CD4-positive, CD25-positive, alpha-beta regulatory T cell (primary cell): ENCODE results near the gene AVP. TPM values are rescaled to one million over a fixed set of nuclear protein-coding genes. Genes with fewer than 3 reads are reported as not detected.
"Not testable (repeated sequence)": the region's sequence is repeated elsewhere in the genome, so short reads cannot be mapped to it uniquely, and the experiment has no call there.

ENCODE experiments used
- ATAC-seq, 2 donors: fragments of 150-1000 bp; cut with Tn5 transposase; one replicate each; pipeline ENCODE4 v1.10.0; 2021; ENCODE audit warnings: low read depth in 2 of 2, moderate number of reproducible peaks in 2 of 2, moderate library complexity in 1 of 2
- DNase-seq, 3 donors: peaks; one replicate each; pipeline versions ENCODE4 v3.0.0 to v3.0.0-alpha.2; 2012 to 2022; ENCODE audit warnings: mixed read lengths in 1 of 3
- H3K27ac ChIP-seq: one replicate; pipeline ENCODE4 v1.7.0; 2013; ENCODE audit warnings: mild to moderate bottlenecking, low read length; ENCODE audit not compliant: insufficient read depth, poor library complexity, severe bottlenecking
- H3K27me3 ChIP-seq: one replicate; pipeline ENCODE4 v1.7.0; 2013; ENCODE audit warnings: low read length; ENCODE audit not compliant: control insufficient read depth, insufficient read depth
- H3K36me3 ChIP-seq: one replicate; pipeline ENCODE4 v1.7.0; 2013; ENCODE audit warnings: mild to moderate bottlenecking, low read length, moderate library complexity; ENCODE audit not compliant: control insufficient read depth, insufficient read depth
- H3K4me1 ChIP-seq: 2 replicates; pipeline ENCODE4 v1.7.0; 2013; ENCODE audit warnings: mild to moderate bottlenecking, low read length; ENCODE audit not compliant: insufficient read depth, control insufficient read depth, poor library complexity, severe bottlenecking
- H3K4me3 ChIP-seq: one replicate; pipeline ENCODE4 v1.7.0; 2013; ENCODE audit warnings: low read depth, mild to moderate bottlenecking, low read length, moderate library complexity
- H3K9me3 ChIP-seq, 2 experiments: 1 replicate in 1 of 2; 2 replicates in 1 of 2; pipeline ENCODE4 v1.7.0; 2013; ENCODE audit warnings: low read length in 2 of 2, mild to moderate bottlenecking in 1 of 2, moderate library complexity in 1 of 2; ENCODE audit not compliant: control insufficient read depth in 2 of 2
- H3K27ac Mint-ChIP-seq, 3 donors: one replicate each; pipeline ENCODE4 v1.8.0; 2020 to 2022; ENCODE audit warnings: mild to moderate bottlenecking in 3 of 3, mixed read lengths in 3 of 3, moderate library complexity in 2 of 3
- H3K27me3 Mint-ChIP-seq: one replicate; pipeline ENCODE4 v1.8.0; 2022; ENCODE audit warnings: mild to moderate bottlenecking, mixed read lengths
- H3K36me3 Mint-ChIP-seq: one replicate; pipeline ENCODE4 v1.8.0; 2020; ENCODE audit warnings: mixed read lengths
- H3K4me1 Mint-ChIP-seq, 4 donors: one replicate each; pipeline ENCODE4 v1.8.0; 2020 to 2022; ENCODE audit warnings: mixed read lengths in 4 of 4, mild to moderate bottlenecking in 1 of 4
- H3K4me3 Mint-ChIP-seq, 4 donors: one replicate each; pipeline ENCODE4 v1.8.0; 2020 to 2022; ENCODE audit warnings: mild to moderate bottlenecking in 4 of 4, mixed read lengths in 4 of 4, moderate library complexity in 3 of 4
- H3K9me3 Mint-ChIP-seq, 7 donors: one replicate each; pipeline ENCODE4 v1.8.0; 2020 to 2022; ENCODE audit warnings: mixed read lengths in 7 of 7, mild to moderate bottlenecking in 3 of 7, moderate library complexity in 2 of 7
- polyA plus RNA-seq, 4 donors: library from polyadenylated mRNA; unstranded; fragments of 300-500 nt; fragmentation: Illumina TruSeq; gene quantifications; one replicate each; pipeline ENCODE4 v1.2.3, GENCODE V29; 2021
- total RNA-seq: library from RNA; stranded (reverse); gene quantifications from one replicate; pipeline ENCODE4 v1.2.3, GENCODE V29; 2022

AVP gene
- total and polyA plus RNA-seq, 5 donors from 2014 or later: 1.4 TPM; not detected in 4

- H3K27me3 ChIP-seq, H3K27ac Mint-ChIP-seq, H3K36me3 ChIP-seq, H3K4me3 ChIP-seq, DNase-seq, H3K9me3 ChIP-seq, H3K27ac ChIP-seq, H3K36me3 Mint-ChIP-seq, H3K9me3 Mint-ChIP-seq, ATAC-seq: not testable (repeated sequence)
- peaks cover 48% of the 10 kb centered on the region for H3K27me3 Mint-ChIP-seq
- H3K4me3 Mint-ChIP-seq: peak overlapping the region in 2 of 4 donors; percentile 17 to 26
- H3K4me1 ChIP-seq: peaks cover 19% of the 10 kb centered on the region
- H3K4me1 Mint-ChIP-seq: peaks cover 5 to 37% (median 12%) of the 10 kb centered on the region in 4 donors
These were observed 9.2 kb downstream of the AVP start for GRCh38 chr20:3075315-3075714.

- H3K4me1 ChIP-seq: peaks cover 19% of the 10 kb centered on the region
- no peak overlapping the region for H3K27ac ChIP-seq
- Mint-ChIP-seq H3K27ac (no peak overlapping the region), H3K27me3 (peaks cover 43% of the 10 kb centered on the region), H3K36me3 (no peaks in the 10 kb centered on the region), H3K9me3 (peaks cover 0 to 2% (median 1%) of the 10 kb centered on the region in 7 donors), H3K4me3 (no peak overlapping the region), H3K4me1 (peaks cover 5 to 37% (median 12%) of the 10 kb centered on the region in 4 donors)
- H3K27me3 ChIP-seq: peaks cover 4% of the 10 kb centered on the region
- H3K36me3 ChIP-seq: no peaks in the 10 kb centered on the region
- H3K9me3 ChIP-seq: no peaks in the 10 kb centered on the region
- no peak overlapping the region for H3K4me3 ChIP-seq
- ATAC-seq: no peak
- no peak for DNase-seq
These were observed 9.7 kb downstream of the AVP start for GRCh38 chr20:3074812-3075211.

- not testable (repeated sequence) for H3K27me3 ChIP-seq, H3K36me3 Mint-ChIP-seq, H3K27ac ChIP-seq, H3K4me3 ChIP-seq, DNase-seq, H3K36me3 ChIP-seq, H3K9me3 Mint-ChIP-seq, ATAC-seq, H3K9me3 ChIP-seq
- Mint-ChIP-seq H3K4me3 (peak overlapping the region; percentile 52 to 93 (median 68)), H3K27me3 (peaks cover 28% of the 10 kb centered on the region), H3K27ac (peak overlapping the region in 2 of 3 donors; percentile 20 to 79), H3K4me1 (peaks cover 5 to 45% (median 14%) of the 10 kb centered on the region in 4 donors)
- H3K4me1 ChIP-seq: peaks cover 19% of the 10 kb centered on the region
These were observed 11.3 kb downstream of the AVP start for GRCh38 chr20:3073251-3073643.

- Histone ChIP-seq H3K27ac (peak overlapping the region; percentile 55), H3K36me3 (no peaks in the 10 kb centered on the region), H3K4me3 (no peak overlapping the region), H3K9me3 (no peaks in the 10 kb centered on the region), H3K4me1 (peaks cover 19% of the 10 kb centered on the region), H3K27me3 (peaks cover under 1% of the 10 kb centered on the region)
- H3K4me1 Mint-ChIP-seq: peaks cover 5 to 42% (median 13%) of the 10 kb centered on the region in 4 donors
- DNase-seq (no peak), ATAC-seq (no peak)
- H3K9me3 Mint-ChIP-seq: peaks cover 0 to 2% (median 0%) of the 10 kb centered on the region in 7 donors
- peaks cover 24% of the 10 kb centered on the region for H3K27me3 Mint-ChIP-seq
- peak overlapping the region; percentile 77 to 98 (median 93) for H3K27ac Mint-ChIP-seq
- H3K36me3 Mint-ChIP-seq: no peaks in the 10 kb centered on the region
- peak overlapping the region; percentile 86 to 97 (median 91) for H3K4me3 Mint-ChIP-seq
These were observed 11.8 kb downstream of the AVP start for GRCh38 chr20:3072530-3073250.

DNA sequence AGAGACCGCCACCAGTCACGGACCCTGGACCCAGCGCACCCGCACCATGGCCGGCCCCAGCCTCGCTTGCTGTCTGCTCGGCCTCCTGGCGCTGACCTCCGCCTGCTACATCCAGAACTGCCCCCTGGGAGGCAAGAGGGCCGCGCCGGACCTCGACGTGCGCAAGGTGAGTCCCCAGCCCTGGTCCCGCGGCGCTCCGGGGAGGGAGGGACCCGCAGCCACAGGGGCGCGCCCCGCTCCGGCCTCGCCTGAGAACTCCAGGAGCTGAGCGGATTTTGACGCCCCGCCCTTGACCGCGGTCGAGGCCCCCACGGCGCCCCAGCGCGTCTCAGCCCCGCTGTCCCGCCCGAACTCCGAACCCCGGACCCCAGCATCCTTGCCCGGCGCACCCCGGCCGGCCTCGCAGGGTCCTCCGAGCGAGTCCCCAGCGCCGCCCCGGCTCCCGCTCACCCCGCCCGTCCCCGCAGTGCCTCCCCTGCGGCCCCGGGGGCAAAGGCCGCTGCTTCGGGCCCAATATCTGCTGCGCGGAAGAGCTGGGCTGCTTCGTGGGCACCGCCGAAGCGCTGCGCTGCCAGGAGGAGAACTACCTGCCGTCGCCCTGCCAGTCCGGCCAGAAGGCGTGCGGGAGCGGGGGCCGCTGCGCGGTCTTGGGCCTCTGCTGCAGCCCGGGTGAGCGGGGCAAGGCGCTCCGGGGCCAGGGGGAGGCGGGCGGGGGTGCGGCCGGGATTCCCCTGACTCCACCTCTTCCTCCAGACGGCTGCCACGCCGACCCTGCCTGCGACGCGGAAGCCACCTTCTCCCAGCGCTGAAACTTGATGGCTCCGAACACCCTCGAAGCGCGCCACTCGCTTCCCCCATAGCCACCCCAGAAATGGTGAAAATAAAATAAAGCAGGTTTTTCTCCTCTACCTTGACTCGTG is 12.7 kb downstream of the AVP start, which contains the start of gene OXT:
Gene OXT (plus strand): TSS at position 11 of the 920 bp plus-strand sequence. CDS start 36 bp downstream, at position 47.
- Histone ChIP-seq H3K9me3 (no peaks in the 10 kb centered on the region), H3K27me3 (no peaks in the 10 kb centered on the region), H3K36me3 (no peaks in the 10 kb centered on the region), H3K4me1 (peaks cover 18% of the 10 kb centered on the region), H3K4me3 (no peak within 1 kb of the TSS), H3K27ac (peak within 1 kb of the TSS; percentile 55)
- peak within 1 kb of the TSS; percentile 77 to 98 (median 93) for H3K27ac Mint-ChIP-seq
- ATAC-seq (peak; percentile 74 to 75), DNase-seq (peak; percentile 61 to 84 (median 66))
- H3K4me1 Mint-ChIP-seq: peaks cover 5 to 36% (median 11%) of the 10 kb centered on the region in 4 donors
- no peaks in the 10 kb centered on the region for H3K36me3 Mint-ChIP-seq
- H3K4me3 Mint-ChIP-seq: peak within 1 kb of the TSS; percentile 86 to 97 (median 92)
- H3K9me3 Mint-ChIP-seq: peaks cover 0 to 2% (median 0%) of the 10 kb centered on the region in 7 donors
- H3K27me3 Mint-ChIP-seq: peaks cover 16% of the 10 kb centered on the region

DNA sequence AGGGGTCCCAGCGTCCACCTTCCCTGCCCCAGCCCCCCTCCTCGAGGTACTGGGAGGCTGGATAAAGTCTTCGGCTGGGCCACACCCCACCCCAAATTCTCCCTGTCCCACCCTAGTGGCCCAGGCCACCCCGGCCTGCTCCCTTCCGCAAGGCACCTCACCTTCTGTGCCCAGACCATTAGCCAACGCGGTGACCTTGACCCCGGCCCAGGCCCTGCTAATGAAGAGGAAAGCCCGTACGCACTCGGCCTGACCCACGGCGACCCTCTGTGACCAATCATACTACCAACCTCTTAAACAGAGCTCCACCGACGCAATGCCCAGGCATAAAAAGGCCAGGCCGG is 13.3 kb downstream of the AVP start:
- ATAC-seq (no peak), DNase-seq (no peak)
- H3K4me1 Mint-ChIP-seq: peaks cover 5 to 38% (median 9%) of the 10 kb centered on the region in 4 donors
- H3K27me3 Mint-ChIP-seq: peaks cover 12% of the 10 kb centered on the region
- H3K9me3 Mint-ChIP-seq: peaks cover 0 to 1% (median 0%) of the 10 kb centered on the region in 7 donors
- H3K4me3 Mint-ChIP-seq: peak overlapping the region; percentile 81 to 95 (median 92)
- peaks cover 15% of the 10 kb centered on the region for H3K4me1 ChIP-seq
- no peaks in the 10 kb centered on the region for H3K36me3 ChIP-seq
- no peaks in the 10 kb centered on the region for H3K27me3 ChIP-seq
- H3K27ac ChIP-seq: peak overlapping the region; percentile 55
- no peaks in the 10 kb centered on the region for H3K36me3 Mint-ChIP-seq
- no peaks in the 10 kb centered on the region for H3K9me3 ChIP-seq
- H3K4me3 ChIP-seq: no peak overlapping the region
- peak overlapping the region in 2 of 3 donors; percentile 10 to 36 for H3K27ac Mint-ChIP-seq

DNA sequence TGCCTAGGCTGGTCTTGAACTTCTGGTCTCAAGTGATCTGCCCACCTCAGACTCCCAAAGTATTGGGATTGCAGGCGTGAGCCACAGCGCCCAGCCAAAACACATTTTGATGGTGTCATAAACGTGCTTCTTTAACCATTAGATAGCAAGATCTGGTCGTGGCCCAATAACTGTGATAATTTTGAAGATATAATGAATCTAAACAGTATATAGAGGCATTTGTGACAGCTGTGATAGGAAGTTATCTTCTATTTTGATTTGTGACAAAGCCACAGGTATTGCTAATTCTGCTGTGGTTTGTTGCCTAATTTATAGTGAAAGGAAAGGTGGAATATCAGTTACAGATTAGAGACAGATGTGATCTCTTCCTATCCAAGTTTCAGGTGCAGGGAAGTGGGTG is 13.8 kb downstream of the AVP start:
- H3K4me1 ChIP-seq: peaks cover 15% of the 10 kb centered on the region
- H3K9me3 ChIP-seq: no peaks in the 10 kb centered on the region
- Mint-ChIP-seq H3K9me3 (peaks cover 0 to 1% (median 0%) of the 10 kb centered on the region in 7 donors), H3K27me3 (peaks cover 12% of the 10 kb centered on the region), H3K36me3 (no peaks in the 10 kb centered on the region), H3K4me3 (peak overlapping the region; percentile 81 to 95 (median 92)), H3K27ac (peak overlapping the region in 2 of 3 donors; percentile 10 to 83), H3K4me1 (peaks cover 5 to 41% (median 9%) of the 10 kb centered on the region in 4 donors)
- no peak overlapping the region for H3K4me3 ChIP-seq
- H3K27ac ChIP-seq: no peak overlapping the region
- H3K27me3 ChIP-seq: no peaks in the 10 kb centered on the region
- no peak for ATAC-seq
- DNase-seq: no peak
- no peaks in the 10 kb centered on the region for H3K36me3 ChIP-seq
